LoVo (cell line): ENCODE measurements around the gene COPS9.

Experiments
- DNase-seq: peaks from one replicate; pipeline ENCODE4 v3.0.0-alpha.2; 2016; ENCODE audit warnings: low spot score

The COPS9 gene

GRCh38 chr2:240109386-240109785 is 26.7 kb downstream of the COPS9 start:
- no peak for DNase-seq

GRCh38 chr2:240107477-240107796 is 28.7 kb downstream of the COPS9 start:
- DNase-seq, result no peak

DNA sequence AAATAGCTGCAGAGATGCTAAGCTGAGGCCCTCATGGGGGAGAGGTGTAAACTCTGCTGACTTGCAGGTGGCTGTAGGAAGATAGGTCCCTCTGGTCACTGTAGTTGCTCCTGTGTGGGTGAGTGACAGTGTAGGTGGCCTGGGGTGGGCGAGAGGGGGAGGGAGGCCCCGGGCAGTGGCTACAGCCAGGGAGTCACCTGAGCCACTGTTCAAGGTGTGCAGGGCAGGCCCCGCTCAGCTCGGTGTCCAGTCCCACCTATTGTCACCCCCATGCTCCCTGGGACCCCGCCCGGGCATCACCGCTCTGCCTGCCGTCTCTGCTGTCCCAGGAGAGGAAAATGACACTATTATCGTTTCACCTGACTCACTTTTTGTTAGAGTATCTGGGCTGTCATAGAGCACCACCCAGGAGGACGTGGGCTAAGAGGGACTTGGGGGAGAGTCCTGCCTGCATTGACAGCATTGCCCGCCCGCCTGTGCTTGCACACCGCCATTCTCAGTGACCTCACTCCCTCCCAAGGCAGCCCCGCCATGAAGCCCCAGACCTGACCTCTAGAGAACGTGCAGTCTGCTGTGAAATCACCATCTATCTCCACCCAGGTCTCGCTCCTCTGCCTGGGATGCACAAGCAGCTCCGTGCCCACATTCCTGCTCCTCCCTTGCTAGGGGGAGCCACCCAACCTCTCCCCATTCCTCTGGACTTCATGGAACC is 29.2 kb downstream of the COPS9 start:
- DNase-seq, result no peak

DNA sequence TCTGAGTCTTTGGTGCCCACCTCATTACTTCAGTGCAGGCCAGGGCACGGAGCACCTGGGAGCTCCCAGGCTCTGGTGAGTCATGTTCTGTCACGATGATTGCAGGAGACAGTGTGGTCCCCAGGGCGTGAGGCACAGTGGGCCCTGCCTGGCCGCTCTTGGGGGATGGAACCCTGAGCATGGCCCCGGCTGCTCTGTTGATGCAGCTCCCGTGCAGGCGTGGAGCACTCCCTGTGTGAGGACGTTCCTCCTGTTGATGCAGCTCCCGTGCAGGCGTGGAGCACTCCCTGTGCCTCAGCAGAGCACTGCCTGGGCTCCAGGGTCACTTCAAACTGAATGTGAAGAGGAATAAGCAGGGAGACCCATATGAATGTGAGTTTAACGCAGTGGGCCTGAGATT is 30.1 kb downstream of the COPS9 start:
- DNase-seq, result no peak

DNA sequence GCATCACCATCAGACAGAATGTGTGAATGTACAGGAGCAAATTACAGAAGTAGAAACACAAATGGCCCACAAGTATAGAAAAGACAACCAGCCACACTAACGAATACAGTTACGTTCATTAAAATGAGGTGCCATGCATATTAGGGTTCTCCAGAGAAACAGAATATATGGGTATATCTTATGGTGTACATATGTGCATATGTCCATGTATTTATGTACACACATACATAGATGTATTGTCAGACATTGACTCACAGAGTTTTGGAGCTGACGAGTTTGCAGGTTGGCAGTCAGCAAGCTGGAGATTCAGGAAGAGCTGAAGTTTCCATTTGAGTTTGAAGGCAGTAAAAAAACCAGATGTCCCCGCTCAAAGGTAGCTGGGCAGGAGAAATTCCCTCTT is 33.0 kb downstream of the COPS9 start:
- no peak for DNase-seq

DNA sequence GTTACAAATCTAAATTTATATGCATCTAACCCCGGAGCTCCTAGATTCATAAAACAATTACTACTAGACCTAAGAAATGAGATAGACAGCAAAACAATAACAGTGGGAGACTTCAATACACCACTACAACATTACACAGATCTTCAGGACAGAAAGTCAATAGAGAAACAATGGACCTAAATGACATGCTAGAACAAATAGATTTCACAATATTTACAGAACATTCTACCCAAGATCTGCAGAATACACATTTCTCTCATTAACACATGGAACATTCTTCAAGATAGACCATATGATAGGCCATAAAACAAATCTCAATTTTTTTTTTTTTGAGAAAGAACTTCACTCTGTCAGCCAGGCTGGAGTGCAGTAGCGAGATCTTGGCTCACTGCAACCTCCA is 37.8 kb downstream of the COPS9 start:
- no peak for DNase-seq

GRCh38 chr2:240095556-240096523 is 40.3 kb downstream of the COPS9 start:
- no peak for DNase-seq

GRCh38 chr2:240089306-240089705 is 46.8 kb downstream of the COPS9 start:
- no peak for DNase-seq

- no peak for DNase-seq
Observed at GRCh38 chr2:240086563-240086962, 49.5 kb downstream of the COPS9 start.
